Caco-2 (cell line): ENCODE results near the gene NDRG3. TPM values are rescaled to one million over a fixed set of nuclear protein-coding genes. Genes with fewer than 3 reads are reported as not detected.

Experiments
- BruUV-seq: library from RNA; stranded (reverse); fragments of 400-500 nt; replicated peaks from 2 replicates; lab custom pipeline; 2021; lab: Mats Ljungman, UMichigan
- CTCF ChIA-PET: fragments of 300-600 bp; sonication (Branson Sonifier 250); formaldehyde crosslinking; loops from one replicate; lab custom pipeline; 2022; ENCODE audit warnings: antibody characterized with exemption; lab: Charles Lee
- POLR2A ChIA-PET: fragments of 300-600 bp; sonication (Branson Sonifier 250); formaldehyde crosslinking; loops from one replicate; lab custom pipeline; 2022; ENCODE audit warnings: antibody characterized with exemption; lab: Charles Lee
- DNase-seq, 2 experiments: peaks; one replicate each; pipeline versions ENCODE4 v3.0.0 to v3.0.0-alpha.2; 2020 to 2022
- H3K27me3 ChIP-seq: replicated peaks from 2 replicates; pipeline ENCODE4 v1.6.0; 2011; ENCODE audit warnings: low read length; ENCODE audit not compliant: control insufficient read depth, insufficient read depth
- H3K36me3 ChIP-seq: 2 replicates; pipeline ENCODE4 v1.5.1; 2011; ENCODE audit warnings: low read length; ENCODE audit not compliant: control insufficient read depth, insufficient read depth
- H3K4me1 ChIP-seq: fragments of 250-450 bp; sonication (Bioruptor Pico); 2 replicates; pipeline ENCODE4 v1.5.1; 2020; ENCODE audit warnings: mild to moderate bottlenecking
- H3K4me3 ChIP-seq: 2 replicates; pipeline ENCODE4 v1.5.1; 2011; ENCODE audit warnings: low read depth, mild to moderate bottlenecking, control low read depth, low read length
- H3K9me3 ChIP-seq: fragments of 250-450 bp; sonication (Bioruptor Pico); 2 replicates; pipeline ENCODE4 v1.5.1; 2020; ENCODE audit warnings: mild to moderate bottlenecking, moderate library complexity
- H3K27ac Mint-ChIP-seq: one replicate; pipeline ENCODE4 v1.8.0; 2022; ENCODE audit warnings: mixed read lengths; ENCODE audit not compliant: unreplicated experiment
- H3K27me3 Mint-ChIP-seq: one replicate; pipeline ENCODE4 v1.8.0; 2022; ENCODE audit warnings: mixed read lengths; ENCODE audit not compliant: insufficient read depth, unreplicated experiment
- H3K36me3 Mint-ChIP-seq: one replicate; pipeline ENCODE4 v1.8.0; 2022; ENCODE audit warnings: mild to moderate bottlenecking, mixed read lengths; ENCODE audit not compliant: insufficient read depth, unreplicated experiment
- H3K4me1 Mint-ChIP-seq: one replicate; pipeline ENCODE4 v1.8.0; 2022; ENCODE audit warnings: low read depth, mixed read lengths; ENCODE audit not compliant: unreplicated experiment
- H3K4me3 Mint-ChIP-seq: one replicate; pipeline ENCODE4 v1.8.0; 2022; ENCODE audit warnings: mild to moderate bottlenecking, moderate library complexity, mixed read lengths; ENCODE audit not compliant: unreplicated experiment
- H3K9me3 Mint-ChIP-seq: one replicate; pipeline ENCODE4 v1.8.0; 2022; ENCODE audit warnings: mixed read lengths; ENCODE audit not compliant: unreplicated experiment
- intact Hi-C: fragments of 100-400 bp; cut with micrococcal nuclease; formaldehyde crosslinking; loops from one replicate; pipeline ENCODE4 v1.10.0; 2022; ENCODE audit not compliant: unreplicated experiment
- total RNA-seq: library from RNA; stranded (reverse); gene quantifications from 2 replicates; pipeline ENCODE4 v1.2.3, GENCODE V29; 2022
- TF ChIP-seq, protein P1 (sequence below), 2 experiments: fragments of 200-600 bp in 1 of 2; IDR thresholded peaks; 1 replicate in 1 of 2; 2 replicates in 1 of 2; pipeline versions ENCODE4 v1.5.1 to v1.8.0; 2011 to 2022; ENCODE audit warnings: antibody characterized with exemption in 1 of 2, control low read depth in 1 of 2, inconsistent platforms in 1 of 2, low read depth in 1 of 2, low read length in 1 of 2, mild to moderate bottlenecking in 1 of 2, moderate library complexity in 1 of 2; ENCODE audit not compliant: insufficient read depth in 1 of 2, severe bottlenecking in 1 of 2, unreplicated experiment in 1 of 2

NDRG3 gene
- total RNA-seq, 1 experiment from 2014 or later: 41.5 TPM

DNA sequence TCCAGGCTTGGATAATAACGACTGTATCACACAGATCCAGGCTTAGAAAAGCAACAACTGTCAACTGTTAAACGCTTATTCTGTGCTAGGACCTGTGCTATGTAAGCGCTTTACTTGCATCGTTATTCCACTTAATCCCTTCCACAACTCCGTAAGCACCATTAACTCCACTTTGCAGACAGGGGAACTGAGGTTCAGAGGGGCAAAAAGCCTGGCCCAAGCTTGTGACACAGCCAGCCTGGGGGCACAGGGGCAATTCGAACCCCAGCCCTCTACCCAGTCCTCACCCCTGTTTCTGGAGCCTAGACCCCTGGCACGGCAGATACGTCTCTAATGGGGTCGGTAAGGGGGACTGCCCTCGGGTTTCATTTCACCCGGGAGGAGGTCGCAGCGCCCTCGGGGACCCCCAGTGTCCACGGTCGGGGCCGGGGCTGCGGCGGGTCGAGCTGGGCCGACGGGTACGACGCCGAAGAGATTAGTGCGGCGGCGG lies 27.3 kb upstream of the NDRG3 start:
- peaks cover 4% of the 10 kb centered on the region for H3K36me3 ChIP-seq
- H3K4me3 ChIP-seq: peak overlapping the region; percentile 81
- ChIA-PET POLR2A (interaction anchor here (0.5 to 1.6 kb wide), 19 partner anchors 9 to 1084 kb away, joined by 3 to 23 read pairs (median 4); partner anchors contain the start of genes NDRG3, RAB5IF and TGIF2), CTCF (interaction anchor here (0.6 to 2.7 kb wide), 27 partner anchors 15 to 705 kb away, joined by 3 to 45 read pairs (median 5); partner anchors contain the start of genes NDRG3 and RAB5IF)
- Mint-ChIP-seq H3K4me3 (peak overlapping the region; percentile 80), H3K27ac (peak overlapping the region; percentile 92), H3K9me3 (no peaks in the 10 kb centered on the region), H3K27me3 (no peaks in the 10 kb centered on the region), H3K36me3 (peaks cover 18% of the 10 kb centered on the region), H3K4me1 (peaks cover 19% of the 10 kb centered on the region)
- BruUV-seq: TSS peak; percentile 73
- no peaks in the 10 kb centered on the region for H3K27me3 ChIP-seq
- H3K4me1 ChIP-seq: peaks cover 10% of the 10 kb centered on the region
- H3K9me3 ChIP-seq: no peaks in the 10 kb centered on the region
- TF ChIP-seq, protein P1, sequence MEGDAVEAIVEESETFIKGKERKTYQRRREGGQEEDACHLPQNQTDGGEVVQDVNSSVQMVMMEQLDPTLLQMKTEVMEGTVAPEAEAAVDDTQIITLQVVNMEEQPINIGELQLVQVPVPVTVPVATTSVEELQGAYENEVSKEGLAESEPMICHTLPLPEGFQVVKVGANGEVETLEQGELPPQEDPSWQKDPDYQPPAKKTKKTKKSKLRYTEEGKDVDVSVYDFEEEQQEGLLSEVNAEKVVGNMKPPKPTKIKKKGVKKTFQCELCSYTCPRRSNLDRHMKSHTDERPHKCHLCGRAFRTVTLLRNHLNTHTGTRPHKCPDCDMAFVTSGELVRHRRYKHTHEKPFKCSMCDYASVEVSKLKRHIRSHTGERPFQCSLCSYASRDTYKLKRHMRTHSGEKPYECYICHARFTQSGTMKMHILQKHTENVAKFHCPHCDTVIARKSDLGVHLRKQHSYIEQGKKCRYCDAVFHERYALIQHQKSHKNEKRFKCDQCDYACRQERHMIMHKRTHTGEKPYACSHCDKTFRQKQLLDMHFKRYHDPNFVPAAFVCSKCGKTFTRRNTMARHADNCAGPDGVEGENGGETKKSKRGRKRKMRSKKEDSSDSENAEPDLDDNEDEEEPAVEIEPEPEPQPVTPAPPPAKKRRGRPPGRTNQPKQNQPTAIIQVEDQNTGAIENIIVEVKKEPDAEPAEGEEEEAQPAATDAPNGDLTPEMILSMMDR (IDR thresholded peaks at IDR 0.05; ENCODE audit: insufficient read depth in 1 of 2, low read depth in 1 of 2, low read length in 1 of 2, severe bottlenecking in 1 of 2, unreplicated experiment in 1 of 2): no peak
- intact Hi-C loops: loop anchor here (1.0 kb wide), 2 partner anchors 19 to 27 kb away; partner anchors contain the start of gene NDRG3
- no peak for DNase-seq

DNA sequence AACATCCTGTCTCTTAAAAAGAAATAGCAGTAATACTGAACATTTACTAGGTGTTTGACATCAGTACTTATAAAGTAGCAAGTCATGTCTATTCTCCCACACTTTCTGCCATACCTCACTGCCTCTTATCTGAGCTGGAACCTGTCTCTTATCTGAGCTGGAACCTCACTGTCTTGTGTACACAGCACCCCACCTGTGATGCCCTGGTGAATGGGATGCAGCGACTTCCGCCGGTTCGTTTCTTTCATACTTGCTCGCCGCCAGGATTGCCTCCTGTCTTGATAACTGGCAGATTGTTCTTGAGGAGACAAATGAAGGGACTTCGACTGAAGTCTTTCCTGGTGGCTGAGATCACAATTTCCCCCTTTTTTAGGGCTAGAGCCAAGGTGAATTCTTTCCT lies 24.8 kb upstream of the NDRG3 start:
- Histone ChIP-seq H3K4me1 (peaks cover 10% of the 10 kb centered on the region), H3K4me3 (no peak overlapping the region), H3K27me3 (no peaks in the 10 kb centered on the region), H3K36me3 (peaks cover 4% of the 10 kb centered on the region), H3K9me3 (no peaks in the 10 kb centered on the region)
- no TSS peak for BruUV-seq
- no peak for DNase-seq
- ChIA-PET CTCF (interaction anchor here (1.2 to 3.6 kb wide), 2 partner anchors 16 to 104 kb away, joined by 3 to 13 read pairs; no protein-coding TSS in a partner anchor), POLR2A (interaction anchor here (0.6 kb wide), 1 partner anchor 25 kb away, joined by 4 read pairs; the partner anchor contains the start of gene NDRG3)
- H3K4me1 Mint-ChIP-seq: peaks cover 19% of the 10 kb centered on the region
- H3K27ac Mint-ChIP-seq: no peak overlapping the region
- intact Hi-C loops: no loop called here
- TF ChIP-seq, protein P1 (IDR thresholded peaks at IDR 0.05; ENCODE audit: insufficient read depth in 1 of 2, low read depth in 1 of 2, low read length in 1 of 2, severe bottlenecking in 1 of 2, unreplicated experiment in 1 of 2): no peak
- peaks cover 41% of the 10 kb centered on the region for H3K36me3 Mint-ChIP-seq
- H3K9me3 Mint-ChIP-seq: no peaks in the 10 kb centered on the region
- no peaks in the 10 kb centered on the region for H3K27me3 Mint-ChIP-seq
- H3K4me3 Mint-ChIP-seq: no peak overlapping the region

DNA sequence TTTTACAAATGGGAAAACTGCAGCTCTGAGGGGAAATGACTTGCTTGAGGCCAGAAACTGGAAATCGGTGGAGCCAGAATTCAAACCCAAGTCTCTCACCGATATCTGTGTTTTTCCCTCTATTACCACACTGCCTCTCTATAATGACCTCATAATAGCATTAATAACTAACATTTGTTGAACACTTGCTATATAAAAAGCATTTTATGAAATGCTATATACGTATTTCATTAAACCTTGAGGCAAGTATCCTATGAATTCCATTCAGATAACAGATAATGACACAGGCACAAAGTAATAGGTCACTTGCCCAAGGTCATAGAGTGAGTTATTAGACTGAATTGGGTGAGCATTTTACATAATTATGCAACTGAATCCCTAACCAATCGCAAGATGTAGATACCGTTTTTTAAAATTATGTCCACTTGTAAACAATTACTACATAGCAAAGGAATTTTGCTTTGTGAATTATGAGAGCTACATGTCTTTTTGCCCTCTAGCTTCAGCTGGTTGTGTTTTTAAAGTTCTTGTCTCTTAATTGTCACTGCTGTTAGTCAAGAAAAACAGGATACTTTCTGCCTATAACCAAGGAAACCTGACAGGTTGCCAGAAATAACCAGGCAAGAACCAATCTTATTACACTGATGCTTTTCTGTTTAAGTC lies 23.0 kb upstream of the NDRG3 start:
- Histone ChIP-seq H3K9me3 (no peaks in the 10 kb centered on the region), H3K27me3 (no peaks in the 10 kb centered on the region), H3K4me1 (peaks cover 6% of the 10 kb centered on the region), H3K36me3 (peaks cover 4% of the 10 kb centered on the region), H3K4me3 (no peak overlapping the region)
- TF ChIP-seq, protein P1 (IDR thresholded peaks at IDR 0.05; ENCODE audit: insufficient read depth in 1 of 2, low read depth in 1 of 2, low read length in 1 of 2, severe bottlenecking in 1 of 2, unreplicated experiment in 1 of 2): no peak
- Mint-ChIP-seq H3K36me3 (peaks cover 54% of the 10 kb centered on the region), H3K4me3 (no peak overlapping the region), H3K27ac (no peak overlapping the region), H3K9me3 (no peaks in the 10 kb centered on the region), H3K4me1 (peaks cover 19% of the 10 kb centered on the region), H3K27me3 (no peaks in the 10 kb centered on the region)
- CTCF ChIA-PET: interaction anchor here (0.6 to 3.6 kb wide), 4 partner anchors 12 to 153 kb away, joined by 3 to 13 read pairs (median 5); no protein-coding TSS in a partner anchor
- no peak for DNase-seq
- intact Hi-C loops: no loop called here
- POLR2A ChIA-PET: no interaction called here
- BruUV-seq: no TSS peak
